ENCODE measurements around the gene TRAF3IP3. TPM values are rescaled to one million over a fixed set of nuclear protein-coding genes. Genes with fewer than 3 reads are reported as not detected.
"Not testable (repeated sequence)": the region's sequence is repeated elsewhere in the genome, so short reads cannot be mapped to it uniquely, and the experiment has no call there.

TRAF3IP3 gene
- total RNA-seq, 6 experiments from 2014 or later, result 0.95 to 7.7 (median 1.6) TPM

DNA sequence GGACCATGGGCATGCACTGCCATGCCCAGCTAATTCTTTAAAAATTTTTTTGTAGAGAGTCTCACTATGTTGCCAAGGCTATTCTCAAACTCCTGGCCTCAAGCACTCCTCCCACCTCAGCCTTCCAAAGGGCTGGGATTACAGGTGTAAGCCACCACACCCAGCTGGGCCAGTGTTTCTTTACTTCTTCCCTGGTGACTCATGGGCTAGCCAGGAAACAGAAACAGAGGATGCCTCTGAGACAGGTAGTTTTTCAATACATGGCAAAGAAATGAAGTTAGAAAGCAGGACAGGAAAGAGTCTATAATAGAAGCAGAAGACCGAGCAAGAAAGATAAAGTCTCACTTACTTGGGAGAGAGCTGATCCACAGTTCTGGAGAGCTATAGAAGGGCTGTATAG, 36.1 kb downstream of the TRAF3IP3 start:
- intact Hi-C loops (cut with DNase I), result no loop called here
- no peak overlapping the region for H3K27ac ChIP-seq
- TF ChIP-seq CTCF (IDR thresholded peaks at IDR 0.05) (no peak), POLR2A (IDR thresholded peaks at IDR 0.05) (no peak)
- H3K4me3 ChIP-seq, result no peak overlapping the region
- 100% methylated on average over 1 of the region's 1 CpG for WGBS (ENCODE audit: insufficient coverage, low coverage, low lambda C conversion rate, missing lambda C conversion rate)
- peaks cover 0 to 34% (median 12%) of the 10 kb centered on the region in 4 donors for H3K36me3 ChIP-seq
- no peaks in the 10 kb centered on the region for H3K27me3 ChIP-seq
- H3K9me3 ChIP-seq, result no peaks in the 10 kb centered on the region
- H3K4me1 ChIP-seq, result peaks cover 0 to 37% (median 15%) of the 10 kb centered on the region in 4 donors
- DNase-seq (no peak), ATAC-seq (no peak)

- H3K27me3 ChIP-seq; H3K9me3 ChIP-seq; H3K27ac ChIP-seq; ATAC-seq; DNase-seq; H3K4me3 ChIP-seq; intact Hi-C loops (cut with DNase I): not testable (repeated sequence)
- 82% methylated on average over 3 of the region's 3 CpGs for WGBS (ENCODE audit: insufficient coverage, low coverage, low lambda C conversion rate, missing lambda C conversion rate)
- peaks cover 0 to 34% (median 12%) of the 10 kb centered on the region in 4 donors for H3K36me3 ChIP-seq
- peaks cover 0 to 19% (median 7%) of the 10 kb centered on the region in 4 donors for H3K4me1 ChIP-seq
Measured at GRCh38 chr1:209793711-209794110, 37.9 kb downstream of the TRAF3IP3 start.

DNA sequence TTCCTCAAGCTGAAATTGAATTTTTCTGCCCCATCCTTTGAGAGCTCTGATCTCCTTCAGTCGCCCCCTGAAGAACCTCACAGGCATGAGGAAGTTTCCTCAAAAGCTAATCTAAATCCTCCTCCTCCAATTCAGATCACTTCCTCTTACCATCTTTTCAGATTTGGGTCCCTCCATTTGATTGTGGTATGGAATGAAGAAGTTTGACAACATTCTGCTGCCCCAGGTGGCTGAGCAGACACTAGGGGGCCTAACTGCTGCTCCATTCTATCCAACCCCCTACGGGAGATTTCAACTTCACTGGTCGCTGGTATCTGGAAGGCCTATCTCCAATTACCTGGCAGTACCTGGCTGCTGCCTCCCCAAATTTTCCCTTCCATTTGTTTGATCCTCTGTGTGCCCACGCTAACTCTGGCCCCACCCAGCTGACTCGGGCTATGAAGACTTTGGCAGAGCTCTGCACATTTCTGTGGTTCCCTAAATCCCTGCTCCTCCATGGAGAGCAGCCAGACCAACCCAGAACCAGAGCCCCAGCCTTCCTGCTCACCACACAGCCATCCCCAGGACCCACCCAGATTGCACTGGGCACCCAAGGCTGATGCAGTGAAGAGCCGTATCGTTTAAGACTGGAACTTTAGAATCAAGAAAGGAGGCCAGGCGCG, 42.3 kb downstream of the TRAF3IP3 start:
- H3K9me3 ChIP-seq, result no peaks in the 10 kb centered on the region
- 79% methylated on average over 7 of the region's 9 CpGs for WGBS (ENCODE audit: insufficient coverage, low coverage, low lambda C conversion rate, missing lambda C conversion rate)
- H3K27ac ChIP-seq, result no peak overlapping the region
- ATAC-seq, result no peak
- H3K36me3 ChIP-seq, result peaks cover 0 to 21% (median 9%) of the 10 kb centered on the region in 4 donors
- TF ChIP-seq CTCF (IDR thresholded peaks at IDR 0.05) (no peak), POLR2A (IDR thresholded peaks at IDR 0.05) (no peak)
- peaks cover 0 to 21% (median 4%) of the 10 kb centered on the region in 4 donors for H3K4me1 ChIP-seq
- no peak for DNase-seq
- intact Hi-C loops (cut with DNase I), result no loop called here
- H3K4me3 ChIP-seq, result no peak overlapping the region
- no peaks in the 10 kb centered on the region for H3K27me3 ChIP-seq

- peak; percentile 88 to 97 (median 95) for DNase-seq
Measured at GRCh38 chr1:209800984-209801834, 45.4 kb downstream of the TRAF3IP3 start.

More at GRCh38 chr1:209800984-209801834, 45.4 kb downstream of the TRAF3IP3 start:
- WGBS (ENCODE audit: insufficient coverage, low coverage, low lambda C conversion rate, missing lambda C conversion rate), result 13% methylated on average over 5 of the region's 5 CpGs
- Histone ChIP-seq H3K9me3 (no peaks in the 10 kb centered on the region), H3K36me3 (peaks cover 0 to under 1% (median 0%) of the 10 kb centered on the region in 4 donors), H3K4me3 (peak overlapping the region; percentile 9 to 43 (median 31)), H3K4me1 (peaks cover 0 to 22% (median 6%) of the 10 kb centered on the region in 4 donors), H3K27ac (peak overlapping the region; percentile 89 to 99 (median 95)), H3K27me3 (no peaks in the 10 kb centered on the region)
- ATAC-seq, result peak; percentile 80 to 85 (median 84)
- intact Hi-C loops (cut with DNase I), result no loop called here
- TF ChIP-seq POLR2A (IDR thresholded peaks at IDR 0.05) (peak; percentile 53), CTCF (IDR thresholded peaks at IDR 0.05) (no peak)

Data from right lobe of liver (tissue), 6 donors.